ENCODE measurements around the gene SORBS2. TPM values are rescaled to one million over a fixed set of nuclear protein-coding genes. Genes with fewer than 3 reads are reported as not detected.

Gene SORBS2
- polyA plus RNA-seq, 1 donor from 2014 or later = 46.0 TPM

DNA sequence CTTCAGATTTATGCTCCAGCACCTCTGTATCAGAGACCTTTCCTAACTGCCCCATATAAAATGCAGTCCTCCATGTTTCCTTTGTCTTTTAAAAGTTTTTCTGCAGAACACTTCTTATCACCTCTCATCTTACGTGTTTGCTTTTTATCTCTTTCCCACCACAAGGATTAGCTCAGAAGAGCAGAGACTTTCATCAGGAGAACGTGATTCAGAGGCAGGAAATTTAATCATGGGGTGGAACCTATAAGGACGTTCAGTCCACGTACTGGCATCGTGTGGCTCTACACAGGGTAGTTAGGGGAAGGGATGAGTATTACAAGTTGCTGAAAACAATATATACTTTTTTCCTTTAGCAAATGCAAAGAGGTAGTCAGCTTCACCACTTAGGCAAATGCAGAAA, 98.7 kb downstream of the SORBS2 start:
- Histone ChIP-seq H3K9me2 (ENCODE audit: insufficient read depth, low read length) (no peaks in the 10 kb centered on the region), H3K36me3 (ENCODE audit: insufficient read depth, low read length) (no peaks in the 10 kb centered on the region), H3K9me3 (ENCODE audit: low read length) (no peaks in the 10 kb centered on the region), H3K4me3 (ENCODE audit: low read length) (no peak overlapping the region), H3K27ac (ENCODE audit: low read length) (no peak overlapping the region), H3K27me3 (ENCODE audit: insufficient read depth, low read depth, low read length) (no peaks in the 10 kb centered on the region), H3K79me2 (replicated peaks; ENCODE audit: insufficient read depth, low read length) (no peaks in the 10 kb centered on the region), H4K20me1 (ENCODE audit: insufficient read depth) (no peaks in the 10 kb centered on the region), H3K9ac (ENCODE audit: low read length) (no peak overlapping the region), H2AFZ (ENCODE audit: low read depth, low read length) (no peak overlapping the region), H3K4me2 (ENCODE audit: low read length) (no peak overlapping the region), H3F3A (ENCODE audit: insufficient read depth, low read length, poor library complexity, severe bottlenecking) (no peaks in the 10 kb centered on the region)
- no peak for TF ChIP-seq RAD21 (conservative IDR thresholded peaks at IDR 0.05)
- TF ChIP-seq MXI1 (conservative IDR thresholded peaks at IDR 0.05; ENCODE audit: poor library complexity, severe bottlenecking) = no peak
- TF ChIP-seq EP300 (conservative IDR thresholded peaks at IDR 0.05; ENCODE audit: poor library complexity, severe bottlenecking) = no peak
- no peak for TF ChIP-seq POLR2AphosphoS5 (IDR thresholded peaks at IDR 0.05)
- no peak for TF ChIP-seq SMC3 (conservative IDR thresholded peaks at IDR 0.05; ENCODE audit: poor library complexity)

DNA sequence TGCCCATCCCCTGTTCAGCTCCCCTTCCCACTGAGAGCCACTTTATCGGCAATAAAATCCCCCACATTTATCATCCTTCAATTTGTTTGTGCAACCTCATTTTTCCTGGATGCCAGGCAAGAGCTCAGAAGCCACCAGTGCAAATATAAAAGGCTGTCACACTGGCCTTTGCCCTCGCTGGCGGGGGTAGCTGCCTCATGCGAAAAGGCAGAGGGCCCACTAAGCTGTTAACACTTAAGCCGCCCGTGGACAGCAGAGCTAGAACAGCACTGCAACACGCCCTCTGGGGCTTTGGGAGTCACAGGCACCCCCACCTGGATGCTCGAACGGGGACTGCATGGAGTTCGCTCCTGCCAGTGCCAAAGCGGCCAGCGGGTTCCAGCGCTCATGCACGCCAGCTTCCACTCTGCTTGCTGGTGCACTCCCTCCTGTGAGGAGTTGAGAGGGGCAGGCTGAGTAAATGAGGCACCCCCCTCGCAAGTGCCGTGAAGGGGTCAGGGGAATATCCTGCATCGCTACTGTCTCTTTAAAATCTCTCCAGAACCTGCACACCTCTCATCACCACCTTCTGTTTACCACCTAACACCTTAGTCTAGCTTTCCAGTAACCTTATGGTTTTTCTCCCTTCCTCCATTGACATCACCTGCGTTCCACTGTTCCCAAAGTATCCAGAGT, 99.5 kb downstream of the SORBS2 start:
- Histone ChIP-seq H2AFZ (ENCODE audit: low read depth, low read length) (no peak overlapping the region), H4K20me1 (ENCODE audit: insufficient read depth) (no peaks in the 10 kb centered on the region), H3K79me2 (replicated peaks; ENCODE audit: insufficient read depth, low read length) (no peaks in the 10 kb centered on the region), H3F3A (ENCODE audit: insufficient read depth, low read length, poor library complexity, severe bottlenecking) (no peaks in the 10 kb centered on the region), H3K9me3 (ENCODE audit: low read length) (no peaks in the 10 kb centered on the region), H3K36me3 (ENCODE audit: insufficient read depth, low read length) (no peaks in the 10 kb centered on the region), H3K27ac (ENCODE audit: low read length) (no peak overlapping the region), H3K9me2 (ENCODE audit: insufficient read depth, low read length) (no peaks in the 10 kb centered on the region), H3K4me2 (ENCODE audit: low read length) (no peak overlapping the region), H3K27me3 (ENCODE audit: insufficient read depth, low read depth, low read length) (no peaks in the 10 kb centered on the region), H3K9ac (ENCODE audit: low read length) (no peak overlapping the region), H3K4me3 (ENCODE audit: low read length) (no peak overlapping the region)
- TF ChIP-seq EP300 (conservative IDR thresholded peaks at IDR 0.05; ENCODE audit: poor library complexity, severe bottlenecking) (no peak), TAF1 (IDR thresholded peaks at IDR 0.05; ENCODE audit: low read depth) (no peak), POLR2AphosphoS5 (IDR thresholded peaks at IDR 0.05) (no peak), EZH2 (IDR thresholded peaks at IDR 0.05; ENCODE audit: borderline replicate concordance, insufficient read depth, low read length, poor library complexity, severe bottlenecking) (no peak), SMC3 (conservative IDR thresholded peaks at IDR 0.05; ENCODE audit: poor library complexity) (no peak), RAD21 (conservative IDR thresholded peaks at IDR 0.05) (no peak), MXI1 (conservative IDR thresholded peaks at IDR 0.05; ENCODE audit: poor library complexity, severe bottlenecking) (no peak)
- TF ChIP-seq, protein P1, sequence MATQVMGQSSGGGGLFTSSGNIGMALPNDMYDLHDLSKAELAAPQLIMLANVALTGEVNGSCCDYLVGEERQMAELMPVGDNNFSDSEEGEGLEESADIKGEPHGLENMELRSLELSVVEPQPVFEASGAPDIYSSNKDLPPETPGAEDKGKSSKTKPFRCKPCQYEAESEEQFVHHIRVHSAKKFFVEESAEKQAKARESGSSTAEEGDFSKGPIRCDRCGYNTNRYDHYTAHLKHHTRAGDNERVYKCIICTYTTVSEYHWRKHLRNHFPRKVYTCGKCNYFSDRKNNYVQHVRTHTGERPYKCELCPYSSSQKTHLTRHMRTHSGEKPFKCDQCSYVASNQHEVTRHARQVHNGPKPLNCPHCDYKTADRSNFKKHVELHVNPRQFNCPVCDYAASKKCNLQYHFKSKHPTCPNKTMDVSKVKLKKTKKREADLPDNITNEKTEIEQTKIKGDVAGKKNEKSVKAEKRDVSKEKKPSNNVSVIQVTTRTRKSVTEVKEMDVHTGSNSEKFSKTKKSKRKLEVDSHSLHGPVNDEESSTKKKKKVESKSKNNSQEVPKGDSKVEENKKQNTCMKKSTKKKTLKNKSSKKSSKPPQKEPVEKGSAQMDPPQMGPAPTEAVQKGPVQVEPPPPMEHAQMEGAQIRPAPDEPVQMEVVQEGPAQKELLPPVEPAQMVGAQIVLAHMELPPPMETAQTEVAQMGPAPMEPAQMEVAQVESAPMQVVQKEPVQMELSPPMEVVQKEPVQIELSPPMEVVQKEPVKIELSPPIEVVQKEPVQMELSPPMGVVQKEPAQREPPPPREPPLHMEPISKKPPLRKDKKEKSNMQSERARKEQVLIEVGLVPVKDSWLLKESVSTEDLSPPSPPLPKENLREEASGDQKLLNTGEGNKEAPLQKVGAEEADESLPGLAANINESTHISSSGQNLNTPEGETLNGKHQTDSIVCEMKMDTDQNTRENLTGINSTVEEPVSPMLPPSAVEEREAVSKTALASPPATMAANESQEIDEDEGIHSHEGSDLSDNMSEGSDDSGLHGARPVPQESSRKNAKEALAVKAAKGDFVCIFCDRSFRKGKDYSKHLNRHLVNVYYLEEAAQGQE (IDR thresholded peaks at IDR 0.05; ENCODE audit: borderline replicate concordance) = no peak
- TF ChIP-seq, protein P2, sequence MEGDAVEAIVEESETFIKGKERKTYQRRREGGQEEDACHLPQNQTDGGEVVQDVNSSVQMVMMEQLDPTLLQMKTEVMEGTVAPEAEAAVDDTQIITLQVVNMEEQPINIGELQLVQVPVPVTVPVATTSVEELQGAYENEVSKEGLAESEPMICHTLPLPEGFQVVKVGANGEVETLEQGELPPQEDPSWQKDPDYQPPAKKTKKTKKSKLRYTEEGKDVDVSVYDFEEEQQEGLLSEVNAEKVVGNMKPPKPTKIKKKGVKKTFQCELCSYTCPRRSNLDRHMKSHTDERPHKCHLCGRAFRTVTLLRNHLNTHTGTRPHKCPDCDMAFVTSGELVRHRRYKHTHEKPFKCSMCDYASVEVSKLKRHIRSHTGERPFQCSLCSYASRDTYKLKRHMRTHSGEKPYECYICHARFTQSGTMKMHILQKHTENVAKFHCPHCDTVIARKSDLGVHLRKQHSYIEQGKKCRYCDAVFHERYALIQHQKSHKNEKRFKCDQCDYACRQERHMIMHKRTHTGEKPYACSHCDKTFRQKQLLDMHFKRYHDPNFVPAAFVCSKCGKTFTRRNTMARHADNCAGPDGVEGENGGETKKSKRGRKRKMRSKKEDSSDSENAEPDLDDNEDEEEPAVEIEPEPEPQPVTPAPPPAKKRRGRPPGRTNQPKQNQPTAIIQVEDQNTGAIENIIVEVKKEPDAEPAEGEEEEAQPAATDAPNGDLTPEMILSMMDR (IDR thresholded peaks at IDR 0.05; ENCODE audit: poor library complexity, severe bottlenecking) = no peak
